COLO668 (cell line): Measurements from ENCODE around the gene PDXDC1.
"Not testable (repeated sequence)": the region's sequence is repeated elsewhere in the genome, so short reads cannot be mapped to it uniquely, and the experiment has no call there.

Experiments used
- DNase-seq: peaks from one replicate; lab custom pipeline; 2025; ENCODE audit not compliant: unreplicated experiment; lab: John Stamatoyannopoulos, UW

Gene PDXDC1

DNA sequence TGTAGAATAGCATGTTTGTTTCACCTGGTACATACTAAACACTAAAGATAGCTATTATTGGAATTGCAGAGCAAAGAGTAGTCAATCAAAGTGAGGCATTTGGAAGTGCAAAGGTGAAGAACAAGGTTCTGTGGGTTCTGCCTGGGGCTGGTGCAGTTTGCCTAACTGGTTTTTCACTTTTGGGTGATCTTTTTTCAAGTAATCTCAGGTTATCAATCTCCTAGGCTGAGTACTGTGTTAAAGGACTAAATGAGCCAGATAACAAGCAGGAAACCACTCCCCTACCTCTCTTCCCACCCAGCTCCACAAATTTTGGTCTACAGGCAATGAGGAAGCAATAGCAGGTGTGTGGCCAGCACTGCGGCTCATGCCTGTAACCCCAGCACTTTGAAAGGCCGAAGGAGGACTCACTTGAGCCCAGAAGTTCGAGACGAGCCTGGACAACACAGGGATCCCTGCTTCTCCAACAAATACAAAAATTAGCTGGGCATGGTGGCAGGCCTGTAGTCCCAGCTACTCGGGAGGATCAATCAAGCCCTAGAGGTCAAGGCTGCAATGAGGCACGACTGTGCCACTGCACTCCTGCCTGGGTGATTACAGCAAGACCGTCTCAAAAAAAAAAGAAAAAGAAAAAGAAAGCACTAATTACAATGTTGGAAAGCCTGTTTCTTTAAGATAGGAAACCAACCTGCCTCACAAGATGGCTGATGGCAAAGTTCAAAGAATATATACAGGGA lies 83.0 kb downstream of the PDXDC1 start:
- no peak for DNase-seq

DNA sequence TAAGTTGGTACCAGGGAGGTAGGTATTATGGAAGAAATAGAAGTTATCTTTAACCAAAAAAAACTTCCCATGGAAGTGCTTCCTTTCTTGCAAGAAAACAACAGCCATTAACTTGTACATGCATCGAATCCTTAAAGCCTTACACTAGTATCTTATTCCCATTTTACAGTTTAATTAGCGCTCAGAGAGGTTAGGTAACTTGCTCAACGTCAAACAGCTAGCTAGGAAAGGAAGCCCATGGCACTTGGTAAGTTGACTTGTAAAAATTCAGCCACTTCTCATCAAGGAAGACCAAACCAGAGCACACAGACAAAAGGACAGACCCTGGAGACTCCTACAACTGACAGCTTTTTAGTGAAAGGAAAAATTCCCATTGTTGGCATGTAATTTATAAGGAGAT lies 84.5 kb downstream of the PDXDC1 start:
- DNase-seq = no peak

DNA sequence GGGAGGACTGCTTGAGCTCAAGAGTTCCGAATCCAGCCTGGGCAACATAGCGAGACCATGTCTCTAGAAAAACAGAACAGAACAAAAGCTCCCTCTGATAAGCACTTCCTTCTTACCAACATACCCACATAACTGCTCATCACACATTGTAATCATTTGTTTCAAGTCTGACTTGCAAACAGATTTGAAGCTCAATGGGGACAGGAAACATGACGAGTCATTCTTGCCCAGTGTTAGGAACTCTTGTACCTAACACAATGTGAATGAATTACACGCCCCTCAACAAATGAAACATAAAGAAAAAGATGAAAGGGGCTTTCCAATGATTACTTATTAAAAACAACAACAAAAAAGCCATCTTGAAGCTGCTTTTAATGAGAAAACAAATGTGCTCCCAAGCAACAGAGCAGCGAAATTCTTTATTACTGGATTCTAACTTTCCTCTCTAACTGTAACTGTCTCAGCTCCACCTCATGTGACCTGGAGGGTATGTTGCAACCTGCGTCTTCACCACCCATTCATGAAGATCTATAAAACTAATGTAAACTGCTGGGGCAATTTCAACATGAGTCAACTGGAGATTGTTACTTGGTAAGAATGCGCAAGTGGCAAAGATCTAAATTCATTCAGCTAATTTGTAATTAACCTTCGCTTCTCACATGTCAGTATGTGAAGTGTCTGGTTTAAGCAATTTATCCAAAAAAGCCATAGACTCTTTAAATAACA lies 87.4 kb downstream of the PDXDC1 start:
- DNase-seq = not testable (repeated sequence)

DNA sequence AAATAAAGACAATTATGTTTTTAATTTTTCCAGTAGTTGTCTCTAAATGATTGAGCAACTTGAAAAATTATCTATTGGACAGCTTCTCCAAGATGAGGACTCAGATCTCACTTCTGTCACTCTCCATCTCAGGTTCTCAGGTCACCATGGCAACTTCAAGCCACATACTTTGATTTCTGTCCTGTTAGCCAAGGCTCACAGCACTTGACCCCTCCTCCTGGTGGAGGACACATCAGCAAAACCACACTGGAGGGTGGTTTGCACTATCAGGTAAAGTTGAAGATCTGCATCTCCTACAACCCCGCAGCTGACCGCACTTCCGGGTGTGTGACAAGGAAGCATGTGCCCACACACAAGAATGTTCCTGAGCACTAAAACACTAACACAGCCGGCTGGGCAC lies 91.1 kb downstream of the PDXDC1 start:
- not testable (repeated sequence) for DNase-seq

DNA sequence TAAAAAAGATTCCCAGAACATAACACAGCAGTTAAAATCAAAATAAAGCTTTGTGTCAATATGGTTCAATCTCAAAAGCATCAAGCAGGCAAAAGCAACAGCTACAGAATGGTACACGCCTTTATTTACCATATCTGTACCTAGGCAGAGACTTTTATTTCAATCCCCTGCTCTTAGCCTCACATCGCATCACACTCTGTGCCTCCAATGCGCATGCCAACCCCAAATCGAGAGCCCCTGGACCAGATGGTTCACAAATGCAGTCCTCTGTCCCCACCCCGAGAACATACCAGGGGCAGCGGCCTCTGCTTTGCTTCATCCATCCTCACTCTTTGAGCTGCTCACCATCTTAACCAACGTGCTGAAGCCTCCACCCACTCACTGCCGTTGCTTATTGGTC lies 91.9 kb downstream of the PDXDC1 start:
- DNase-seq = not testable (repeated sequence)

DNA sequence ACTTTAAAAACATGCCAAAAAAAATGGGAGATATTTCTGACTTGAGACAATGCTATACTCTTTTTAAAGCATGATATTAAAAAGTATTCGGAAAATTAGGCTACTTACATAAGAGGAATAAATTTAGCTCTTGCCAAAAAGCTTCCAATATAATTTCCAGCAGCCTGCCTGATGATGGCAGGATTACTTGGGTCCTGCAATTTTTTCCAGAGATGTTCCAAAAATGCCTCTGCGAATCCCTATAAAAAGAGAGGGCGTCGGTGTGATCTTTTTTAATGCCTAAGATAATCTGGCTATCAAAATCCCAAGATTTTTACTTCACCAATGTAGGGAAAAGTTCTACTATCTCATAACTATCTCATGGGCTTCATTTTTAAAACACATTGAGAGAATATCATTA lies 96.2 kb downstream of the PDXDC1 start:
- not testable (repeated sequence) for DNase-seq

DNA sequence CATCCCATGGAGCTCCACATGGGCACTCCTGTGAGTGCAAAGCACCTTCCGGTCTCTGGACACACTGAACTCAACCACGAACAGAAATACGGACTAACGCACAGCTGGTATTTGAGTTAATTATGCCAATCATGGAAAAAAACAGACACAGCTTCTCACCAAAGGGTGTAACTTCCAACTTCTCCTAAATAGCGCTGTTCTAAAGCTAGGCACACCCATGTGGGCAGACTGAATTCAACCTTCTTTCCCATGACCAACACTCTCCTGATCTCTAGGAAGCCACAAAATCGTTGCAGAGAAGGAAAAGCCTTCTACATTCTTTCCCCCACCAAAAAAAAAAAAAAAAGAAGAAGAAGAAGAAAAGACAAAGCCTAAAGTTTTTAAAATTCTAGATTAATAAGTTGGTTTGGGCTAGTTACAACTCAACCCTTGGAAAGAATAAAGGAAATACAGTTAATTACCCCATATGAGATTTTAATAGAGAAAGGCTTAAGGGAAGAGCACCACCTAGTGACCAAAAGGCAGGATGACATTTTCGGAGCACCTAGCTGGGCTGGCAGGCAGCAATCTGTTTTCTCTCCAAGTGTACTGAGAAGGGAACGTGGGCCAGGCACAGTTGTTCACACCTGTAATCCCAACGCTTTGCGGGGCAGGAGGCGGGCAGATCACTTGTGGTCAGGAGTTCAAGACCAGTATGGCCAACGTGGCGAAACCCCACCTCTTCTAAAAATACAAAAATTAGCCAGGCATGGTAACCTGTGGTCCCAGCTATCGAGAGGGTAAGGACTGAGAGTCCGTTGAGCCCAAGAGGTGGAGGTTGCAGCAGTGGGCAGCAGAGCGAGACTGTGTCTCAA lies 97.3 kb downstream of the PDXDC1 start:
- not testable (repeated sequence) for DNase-seq

DNA sequence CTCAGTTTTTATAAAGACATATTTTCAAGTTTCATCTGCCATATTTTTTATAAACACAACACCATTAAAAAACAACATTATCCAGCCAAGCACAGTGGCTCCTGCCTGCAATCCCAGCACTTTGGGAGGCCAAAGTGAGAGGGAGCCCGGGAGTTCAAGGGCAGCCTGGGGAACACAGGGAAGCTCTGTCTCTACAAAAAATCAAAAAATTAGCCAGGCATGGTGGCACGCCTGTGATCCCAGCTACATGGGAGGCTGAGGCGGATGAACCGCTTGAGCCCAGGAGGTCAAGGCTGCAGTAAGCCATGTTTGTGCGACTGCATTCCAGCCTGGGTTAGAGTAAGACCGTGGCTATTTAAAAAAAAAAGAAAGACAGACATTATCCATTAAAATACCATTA lies 98.3 kb downstream of the PDXDC1 start:
- DNase-seq = no peak

DNA sequence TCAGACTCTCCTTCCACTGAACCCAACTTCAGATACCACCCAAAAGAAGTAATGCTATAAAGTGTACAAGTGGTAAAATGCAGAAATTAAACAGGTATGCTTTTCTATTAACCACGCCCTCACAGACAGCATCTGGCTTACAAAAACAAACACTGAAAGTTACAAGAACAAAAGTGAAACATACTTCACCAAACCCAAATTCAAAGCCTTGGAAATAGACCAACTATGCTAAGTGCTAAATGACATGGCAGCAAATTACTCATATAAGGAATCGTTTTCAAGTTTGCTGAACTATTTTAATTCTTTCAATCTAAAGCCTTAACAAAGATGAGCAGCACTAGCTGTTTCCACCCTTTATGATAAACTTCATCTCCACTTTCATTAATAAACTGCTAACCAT lies 101.3 kb downstream of the PDXDC1 start:
- DNase-seq = not testable (repeated sequence)

DNA sequence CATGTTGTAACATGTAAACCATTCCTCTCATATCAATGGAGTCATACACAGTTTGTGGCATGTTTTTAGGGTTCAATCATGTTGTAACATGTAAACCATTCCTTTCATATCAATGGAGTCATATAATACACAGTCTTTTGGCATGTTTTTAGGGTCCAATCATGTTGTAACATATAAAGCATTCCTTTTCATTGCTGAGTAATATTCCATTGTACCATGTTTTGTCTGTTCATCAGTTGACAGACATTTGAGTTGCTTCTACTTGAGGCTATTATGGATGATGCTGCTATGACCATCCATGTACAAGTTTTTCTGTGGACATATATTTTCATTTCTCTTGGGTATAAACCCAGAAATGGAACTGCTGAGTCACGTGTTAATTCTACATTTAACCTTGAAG lies 106.1 kb downstream of the PDXDC1 start:
- not testable (repeated sequence) for DNase-seq

DNA sequence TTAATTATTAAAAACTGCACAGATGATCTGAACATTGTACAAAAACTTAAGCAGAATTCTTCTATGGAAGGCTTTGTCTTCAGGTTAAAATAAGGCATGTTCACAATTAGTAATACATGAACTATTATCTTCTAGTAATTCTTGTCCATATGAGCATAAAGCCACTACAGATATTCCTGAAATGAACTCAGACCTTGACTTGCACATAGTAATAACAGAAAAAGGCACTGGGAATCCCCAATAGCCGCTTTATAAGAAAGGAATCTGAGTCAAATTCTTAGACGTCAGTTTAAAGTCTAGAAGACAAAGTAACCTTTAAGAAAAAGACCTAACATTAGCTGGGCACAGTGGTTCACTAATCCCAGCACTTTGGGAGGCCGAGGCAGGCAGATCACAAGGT lies 108.0 kb downstream of the PDXDC1 start:
- not testable (repeated sequence) for DNase-seq

DNA sequence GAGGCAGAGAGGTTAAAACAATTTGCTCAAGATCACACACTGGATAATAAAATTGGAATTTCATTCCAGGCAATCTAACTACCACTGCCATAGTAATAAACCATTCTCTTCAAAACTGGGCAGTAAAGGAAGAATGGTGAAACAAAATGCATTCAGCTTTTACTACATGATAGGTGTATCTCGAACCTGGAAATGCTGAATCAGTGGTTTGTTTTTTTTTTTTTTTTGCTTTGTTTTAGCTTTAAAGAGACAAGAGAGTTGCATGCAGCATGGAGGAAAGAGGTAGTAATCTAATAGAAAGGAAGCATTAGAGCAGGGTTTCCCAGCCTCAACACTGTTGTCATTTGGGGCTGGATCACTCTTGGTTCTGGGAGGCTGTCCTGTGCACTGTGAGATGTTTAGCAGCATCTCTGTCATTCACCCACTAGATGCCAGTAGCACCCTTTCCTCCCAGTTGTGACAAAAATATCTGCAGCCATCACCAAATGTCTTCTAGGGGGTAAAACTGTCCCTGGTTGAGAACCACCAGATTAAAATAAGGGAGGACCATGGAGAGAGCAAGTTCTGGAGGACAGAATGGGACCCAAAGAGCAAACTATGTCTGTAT lies 115.9 kb downstream of the PDXDC1 start:
- DNase-seq = not testable (repeated sequence)

DNA sequence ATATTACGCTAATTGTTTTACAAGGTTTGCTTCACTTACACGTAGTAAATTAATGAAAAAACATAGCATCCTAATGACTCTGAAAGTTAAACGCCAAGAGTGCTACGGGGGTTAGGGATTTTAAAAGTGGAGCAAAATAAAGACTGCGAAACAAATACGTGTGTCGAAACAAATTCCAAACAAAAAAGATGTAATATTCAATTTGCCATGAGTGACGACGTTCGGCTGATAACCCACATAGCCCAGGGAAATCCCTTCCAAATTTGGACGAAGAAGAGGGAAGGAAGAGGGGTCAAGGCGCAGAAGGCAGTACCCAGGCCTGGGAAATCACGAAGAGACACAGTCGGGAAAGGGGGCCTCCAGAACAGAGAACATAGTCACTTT lies 118.7 kb downstream of the PDXDC1 start:
- DNase-seq = not testable (repeated sequence)

DNA sequence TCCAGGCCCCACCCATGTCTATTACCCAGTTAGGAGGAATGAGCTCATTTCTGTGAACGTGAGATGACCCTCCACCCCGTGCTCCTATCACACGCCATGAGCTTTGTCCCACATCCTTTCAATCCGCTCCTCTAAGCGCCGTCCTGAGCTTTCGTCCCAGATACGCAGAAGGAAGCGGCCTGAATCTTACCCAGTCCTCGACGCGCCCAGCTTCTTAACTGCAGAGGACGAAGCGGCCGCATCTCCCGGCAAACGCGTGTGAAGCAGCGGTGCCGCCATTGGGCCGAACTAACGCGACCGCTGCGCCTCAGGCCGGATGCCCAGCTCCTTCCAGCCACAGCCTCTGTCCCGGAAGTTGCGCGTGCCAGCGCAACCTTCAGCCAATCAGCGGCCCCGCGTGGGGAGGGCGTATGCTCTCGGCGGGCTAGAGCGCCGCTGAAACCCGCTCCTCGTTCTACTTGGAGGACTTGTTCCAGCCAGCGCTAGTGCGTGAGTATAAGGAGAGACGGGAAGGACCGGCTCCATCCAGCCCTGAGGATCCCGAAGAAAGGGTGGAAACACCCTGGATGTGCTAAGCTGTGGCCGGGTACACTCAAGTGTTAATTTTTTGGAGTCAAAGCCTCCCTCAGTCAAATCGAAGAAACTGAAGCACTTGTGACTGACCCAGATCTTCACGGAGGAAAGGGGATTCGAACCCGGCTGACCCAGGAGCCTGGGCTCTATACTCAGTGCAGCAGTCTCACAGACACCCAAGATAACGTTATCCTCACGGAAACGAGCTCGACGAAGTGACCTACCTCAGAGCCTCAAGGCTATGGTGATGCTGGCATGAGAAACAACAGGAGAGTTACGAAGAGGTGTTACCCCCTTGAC lies 119.4 kb downstream of the PDXDC1 start, which contains the start of gene RRN3:
Gene RRN3 (minus strand): TSS at position 318 of the 873 bp plus-strand sequence. CDS start 39 bp downstream, at position 279.
- DNase-seq = peak; percentile 94

DNA sequence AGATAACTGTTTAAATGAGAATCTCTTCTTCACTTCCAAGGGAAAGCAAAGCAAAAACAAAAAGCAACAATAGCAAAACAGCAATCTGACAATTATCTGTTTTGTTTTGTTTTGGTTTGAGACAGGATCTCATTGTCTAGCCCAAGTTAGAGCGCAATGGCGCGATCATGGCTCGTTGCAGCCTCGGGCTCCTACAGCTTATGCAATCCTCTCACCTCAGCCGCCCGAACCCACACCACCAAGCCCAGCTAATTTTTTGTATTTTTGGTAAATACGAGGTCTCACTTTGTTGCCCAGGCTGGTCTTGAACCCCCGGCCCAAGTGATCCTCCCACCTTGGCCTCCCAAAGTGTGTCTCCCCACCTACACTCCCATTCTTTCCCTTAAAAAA lies 121.8 kb downstream of the PDXDC1 start:
- not testable (repeated sequence) for DNase-seq

DNA sequence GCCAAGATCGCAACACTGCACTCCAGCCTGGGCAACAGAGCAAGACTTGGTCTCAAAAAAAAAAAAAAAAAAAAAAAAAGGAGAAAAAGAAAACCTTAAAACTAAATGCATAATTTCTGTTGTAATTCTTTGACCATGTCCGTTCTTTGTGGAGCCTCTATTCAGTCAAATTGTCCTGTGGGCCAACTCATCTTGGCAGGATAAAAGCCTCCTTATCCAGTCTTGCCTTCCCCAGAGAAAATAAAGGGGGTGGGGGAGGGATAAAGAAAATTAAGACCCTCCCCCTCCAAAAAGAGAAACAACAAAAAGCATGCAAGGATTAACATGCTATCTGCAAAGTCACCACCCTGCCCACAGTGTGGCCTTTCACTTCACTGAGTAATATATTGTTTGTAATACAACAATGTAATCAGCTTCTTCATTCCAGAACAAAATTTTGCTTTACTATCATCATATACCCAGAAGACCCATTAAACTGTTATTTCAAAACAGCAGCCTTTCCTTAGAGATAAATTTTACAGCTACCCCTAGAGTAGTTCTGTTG lies 124.6 kb downstream of the PDXDC1 start:
- not testable (repeated sequence) for DNase-seq

DNA sequence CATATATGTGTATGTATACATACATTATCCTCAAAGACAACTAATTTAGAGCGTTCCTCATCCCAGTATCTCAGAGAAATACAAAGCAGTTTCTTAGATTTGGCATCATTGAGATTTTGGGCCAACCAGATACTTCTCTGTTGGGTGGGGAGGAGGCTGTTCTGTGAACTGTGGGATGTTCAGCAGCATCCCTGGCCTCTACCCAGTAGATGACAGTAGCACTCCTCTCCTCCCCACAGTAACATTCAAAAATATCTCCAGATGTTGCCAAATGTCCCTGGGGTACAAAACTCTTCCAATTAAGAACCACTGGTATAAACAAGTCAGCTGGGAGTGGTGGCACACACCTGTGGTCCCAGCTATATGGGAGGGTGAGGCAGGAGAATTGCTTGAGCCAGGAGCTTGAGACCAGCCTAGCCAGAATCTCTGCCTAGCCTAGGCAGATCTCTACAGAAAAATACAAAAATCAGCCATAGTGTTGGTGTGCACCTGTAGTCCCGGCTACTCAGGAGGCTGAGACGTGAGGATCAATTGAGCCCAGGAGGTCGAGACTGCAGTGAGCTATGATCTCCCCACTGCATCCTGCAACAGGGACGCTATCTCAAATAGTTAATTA lies 125.7 kb downstream of the PDXDC1 start:
- not testable (repeated sequence) for DNase-seq

DNA sequence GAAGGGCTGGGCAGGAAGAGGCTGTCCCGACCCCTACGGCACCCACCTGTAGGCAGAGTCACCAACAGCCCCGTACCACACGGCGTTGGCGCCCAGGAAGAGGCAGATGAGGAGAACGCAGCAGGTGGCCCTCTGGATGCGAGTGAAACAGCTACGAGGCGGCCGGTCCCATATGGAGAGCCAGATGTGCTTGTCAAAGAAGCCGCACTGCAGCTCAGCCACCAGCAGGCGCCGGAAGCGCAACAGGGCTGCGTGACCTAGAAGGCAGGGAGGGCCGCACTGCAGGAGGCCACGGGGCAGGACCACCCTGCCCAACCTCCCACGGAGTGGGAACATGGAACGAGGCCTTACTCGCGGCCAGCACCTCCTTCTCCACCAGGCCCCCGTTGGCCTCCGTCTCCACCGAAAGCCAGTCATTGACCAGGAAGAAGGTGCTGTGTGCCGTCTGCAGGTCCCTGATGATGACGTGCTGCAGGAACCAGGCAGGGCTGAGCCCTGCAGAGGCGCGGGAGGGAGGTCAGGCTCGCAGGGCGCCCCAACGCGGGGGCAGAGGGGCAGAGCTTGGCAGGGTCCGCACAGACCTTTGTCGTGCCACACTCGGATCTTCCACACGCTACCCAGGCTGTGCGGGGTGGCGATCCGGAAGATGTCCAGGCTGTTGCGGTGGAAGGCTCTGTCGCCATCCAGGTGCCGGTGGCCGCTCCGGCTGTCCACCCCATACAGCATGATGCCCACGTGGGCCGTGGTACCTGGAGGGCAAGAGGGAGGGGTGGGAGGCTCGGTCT lies 153.0 kb downstream of the PDXDC1 start:
- not testable (repeated sequence) for DNase-seq
